ENCODE results near the gene MSMO1. TPM values are rescaled to one million over a fixed set of nuclear protein-coding genes. Genes with fewer than 3 reads are reported as not detected.
"Not testable (repeated sequence)": the region's sequence is repeated elsewhere in the genome, so short reads cannot be mapped to it uniquely, and the experiment has no call there.

Gene MSMO1
- 100 to 1,000 TPM in 6 of 8 experiments, 10 to 100 TPM in 2; 51.0 to 211 (median 127) TPM for total RNA-seq

- in situ Hi-C loops (cut with MboI; ENCODE audit: low pct_unique_long_range_greater_than_20kb in 2 of 9, low sequenced_read_pairs in 9 of 9, unreplicated experiment in 9 of 9) = loop anchor here in 2 of 9 experiments (25.0 kb wide), 1 partner anchor 190 kb away; no protein-coding TSS in a partner anchor
- peaks cover 11 to 27% of the 10 kb centered on the region in 2 donors for H3K4me1 ChIP-seq (replicated peaks in 1 of 2)
- peak; percentile 92 to 96 (median 95) for ATAC-seq (replicated peaks in 6 of 8)
- WGBS, 10 experiments = 0 to 4% (median 0%) methylated on average over 3 to 29 of the region's 76 CpGs; no CpG with 5 or more reads in 1 of the 10 experiments
- peak within 1 kb of the TSS; percentile 70 to 74 for H3K27ac ChIP-seq
- H3K4me3 ChIP-seq = peak within 1 kb of the TSS; percentile 77 to 93 (median 79)
Observed at GRCh38 chr4:165327211-165328100, at the start of gene MSMO1. Gene MSMO1, plus strand, starts transcription at chr4:165327669. Its CDS starts 5,702 bp downstream, at chr4:165333371.

DNA sequence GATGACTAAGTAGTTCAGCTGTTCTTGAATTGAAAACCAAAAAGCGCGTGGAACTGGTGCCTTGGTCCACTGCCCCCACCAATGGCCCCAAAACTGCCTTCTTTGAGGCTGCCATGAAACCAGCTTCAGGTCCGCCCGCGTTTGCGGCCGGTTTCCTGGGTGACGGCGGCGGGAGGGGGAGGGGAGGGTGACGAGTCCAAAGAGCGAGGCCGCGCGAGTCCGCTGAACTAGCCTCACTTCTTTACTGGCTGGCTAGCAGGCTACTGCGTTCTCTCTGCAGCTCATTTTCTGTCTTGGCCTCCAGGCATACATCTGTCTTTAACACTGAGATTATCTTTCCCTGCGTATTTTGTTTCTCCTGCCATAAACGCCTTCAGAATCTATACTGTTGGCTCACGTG lies 47.9 kb upstream of the MSMO1 start:
- in situ Hi-C loops (cut with MboI; ENCODE audit: low pct_unique_long_range_greater_than_20kb in 2 of 9, low sequenced_read_pairs in 9 of 9, unreplicated experiment in 9 of 9); ATAC-seq (replicated peaks in 6 of 8); H3K4me1 ChIP-seq (replicated peaks in 1 of 2); H3K27ac ChIP-seq; H3K4me3 ChIP-seq: not testable (repeated sequence)
- WGBS, 10 experiments = 100% methylated on average over 3 of the region's 20 CpGs; no CpG with 5 or more reads in 9 of the 10 experiments

DNA sequence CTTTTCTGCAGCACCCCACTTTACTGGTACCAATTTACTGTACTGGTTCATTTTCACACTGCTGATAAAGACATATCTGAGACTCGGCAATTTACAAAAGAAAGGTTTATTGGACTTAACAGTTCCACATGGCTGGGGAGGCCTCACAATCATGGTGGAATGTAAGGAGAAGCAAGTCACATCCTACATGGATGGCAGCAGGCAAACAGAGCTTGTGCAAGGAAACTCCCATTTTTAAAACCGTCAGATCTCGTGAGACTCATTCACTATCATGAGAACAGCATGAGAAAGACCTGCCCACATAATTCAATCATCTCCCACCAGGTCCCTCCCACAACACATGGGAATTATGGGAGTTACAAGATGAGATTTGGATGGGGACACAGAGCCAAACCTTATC lies 42.8 kb upstream of the MSMO1 start:
- H3K27ac ChIP-seq; ATAC-seq (replicated peaks in 6 of 8); H3K4me1 ChIP-seq (replicated peaks in 1 of 2); in situ Hi-C loops (cut with MboI; ENCODE audit: low pct_unique_long_range_greater_than_20kb in 2 of 9, low sequenced_read_pairs in 9 of 9, unreplicated experiment in 9 of 9); H3K4me3 ChIP-seq: not testable (repeated sequence)
- WGBS, 10 experiments = 80 to 100% (median 100%) methylated on average over 1 to 2 of the region's 3 CpGs; no CpG with 5 or more reads in 2 of the 10 experiments

DNA sequence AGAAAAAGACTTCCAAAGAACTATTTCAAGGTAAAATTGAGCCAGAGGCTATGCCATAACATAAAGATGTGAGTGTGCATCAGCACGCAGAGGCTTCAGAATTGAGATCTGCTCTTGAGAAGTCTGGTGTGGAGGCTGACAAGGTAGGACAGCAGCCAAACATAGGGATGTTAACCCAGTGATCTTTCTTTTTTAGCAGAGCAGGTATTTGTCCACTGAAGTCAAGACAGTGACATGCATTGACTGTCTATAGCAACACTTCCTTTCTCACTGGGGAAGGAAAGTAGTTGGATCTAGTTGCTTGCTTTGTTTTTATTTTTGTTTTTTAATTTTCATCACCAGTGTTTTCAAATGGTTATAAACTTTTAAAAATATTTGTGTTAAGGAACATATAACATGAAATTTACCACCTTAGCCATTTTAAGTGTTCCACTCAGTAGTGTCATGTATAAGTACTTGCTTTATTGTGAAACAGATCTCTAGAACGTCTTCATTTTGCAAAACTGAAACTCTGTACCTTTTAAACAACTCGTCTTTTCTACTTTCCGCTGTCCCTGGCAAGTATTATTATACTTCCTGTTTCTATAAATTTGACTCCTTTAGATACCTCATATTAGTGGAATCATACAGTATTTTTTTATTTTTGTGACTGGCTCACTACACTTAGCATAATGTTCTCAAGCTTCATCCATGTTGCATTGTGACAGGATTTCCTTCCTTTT lies 40.7 kb upstream of the MSMO1 start:
- WGBS, 10 experiments = 79 to 100% (median 95%) methylated on average over 1 to 4 of the region's 4 CpGs; no CpG with 5 or more reads in 1 of the 10 experiments
- in situ Hi-C loops (cut with MboI; ENCODE audit: low pct_unique_long_range_greater_than_20kb in 2 of 9, low sequenced_read_pairs in 9 of 9, unreplicated experiment in 9 of 9); H3K27ac ChIP-seq; H3K4me3 ChIP-seq; H3K4me1 ChIP-seq (replicated peaks in 1 of 2); ATAC-seq (replicated peaks in 6 of 8): not testable (repeated sequence)

GRCh38 chr4:165288226-165288625 lies 39.2 kb upstream of the MSMO1 start:
- no peak overlapping the region for H3K4me3 ChIP-seq
- H3K27ac ChIP-seq = no peak overlapping the region
- no peak for ATAC-seq (replicated peaks in 6 of 8)
- H3K4me1 ChIP-seq (replicated peaks in 1 of 2) = no peaks in the 10 kb centered on the region
- WGBS, 10 experiments = 70 to 100% (median 90%) methylated on average over 1 to 3 of the region's 3 CpGs
- in situ Hi-C loops (cut with MboI; ENCODE audit: low pct_unique_long_range_greater_than_20kb in 2 of 9, low sequenced_read_pairs in 9 of 9, unreplicated experiment in 9 of 9) = no loop called here

- Histone ChIP-seq H3K4me3 (no peak overlapping the region), H3K4me1 (replicated peaks in 1 of 2) (no peaks in the 10 kb centered on the region), H3K27ac (no peak overlapping the region)
- ATAC-seq (replicated peaks in 6 of 8) = peak in 2 of 8 experiments; percentile 21 to 37
- in situ Hi-C loops (cut with MboI; ENCODE audit: low pct_unique_long_range_greater_than_20kb in 2 of 9, low sequenced_read_pairs in 9 of 9, unreplicated experiment in 9 of 9) = no loop called here
Observed at GRCh38 chr4:165288639-165289422, 38.6 kb upstream of the MSMO1 start.

DNA sequence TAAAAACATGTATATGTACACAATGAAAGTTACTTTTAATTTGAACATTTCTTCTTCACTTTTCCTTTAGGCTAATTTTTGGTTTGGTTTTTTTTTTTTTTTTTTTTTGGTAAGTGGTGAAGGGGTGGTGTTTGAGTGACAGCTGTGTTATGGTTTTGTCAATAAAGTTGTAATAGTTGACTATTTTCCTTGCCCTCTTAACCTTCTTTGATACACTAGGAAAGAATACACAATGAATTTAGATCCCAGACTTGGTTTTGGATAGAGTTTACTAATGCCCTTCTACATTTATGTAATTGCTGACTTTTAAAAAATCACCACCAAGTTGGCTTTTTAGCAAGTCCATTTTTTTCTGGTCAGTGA lies 38.1 kb upstream of the MSMO1 start:
- ATAC-seq (replicated peaks in 6 of 8) = no peak
- no peak overlapping the region for H3K27ac ChIP-seq
- no peaks in the 10 kb centered on the region for H3K4me1 ChIP-seq (replicated peaks in 1 of 2)
- in situ Hi-C loops (cut with MboI; ENCODE audit: low pct_unique_long_range_greater_than_20kb in 2 of 9, low sequenced_read_pairs in 9 of 9, unreplicated experiment in 9 of 9) = no loop called here
- no peak overlapping the region for H3K4me3 ChIP-seq

GRCh38 chr4:165293061-165293460 lies 34.4 kb upstream of the MSMO1 start:
- no peak for ATAC-seq (replicated peaks in 6 of 8)
- Histone ChIP-seq H3K4me3 (no peak overlapping the region), H3K27ac (no peak overlapping the region), H3K4me1 (replicated peaks in 1 of 2) (no peaks in the 10 kb centered on the region)
- WGBS, 10 experiments = 88 to 98% (median 93%) methylated on average over 1 to 6 of the region's 6 CpGs; no CpG with 5 or more reads in 1 of the 10 experiments
- in situ Hi-C loops (cut with MboI; ENCODE audit: low pct_unique_long_range_greater_than_20kb in 2 of 9, low sequenced_read_pairs in 9 of 9, unreplicated experiment in 9 of 9) = no loop called here

GRCh38 chr4:165293927-165294649 lies 33.4 kb upstream of the MSMO1 start:
- Histone ChIP-seq H3K4me3 (no peak overlapping the region), H3K4me1 (replicated peaks in 1 of 2) (no peaks in the 10 kb centered on the region), H3K27ac (no peak overlapping the region)
- in situ Hi-C loops (cut with MboI; ENCODE audit: low pct_unique_long_range_greater_than_20kb in 2 of 9, low sequenced_read_pairs in 9 of 9, unreplicated experiment in 9 of 9) = no loop called here
- no peak for ATAC-seq (replicated peaks in 6 of 8)
- 49 to 100% (median 87%) methylated on average over 1 to 2 of the region's 2 CpGs; no CpG with 5 or more reads in 1 of the 10 experiments for WGBS, 10 experiments

DNA sequence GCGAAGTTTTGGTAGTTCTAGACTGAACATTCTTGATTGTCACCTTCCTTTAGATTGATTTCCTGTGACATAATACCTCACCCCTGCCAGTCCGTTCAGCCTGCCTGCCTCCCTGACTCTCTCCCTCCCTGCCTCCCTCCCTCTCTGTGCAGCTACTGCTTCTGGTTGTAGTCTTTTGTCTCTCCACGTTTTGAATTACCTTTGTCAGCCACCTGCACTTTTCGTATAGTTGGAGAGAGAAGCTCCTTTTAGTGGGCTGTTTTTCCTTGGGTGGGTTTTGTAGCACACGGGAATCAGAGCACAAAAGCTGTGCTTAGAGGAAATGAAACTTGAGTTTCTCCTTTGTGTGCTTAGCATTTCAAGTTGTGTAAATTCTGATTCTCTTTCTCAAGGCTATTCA lies 32.6 kb upstream of the MSMO1 start:
- in situ Hi-C loops (cut with MboI; ENCODE audit: low pct_unique_long_range_greater_than_20kb in 2 of 9, low sequenced_read_pairs in 9 of 9, unreplicated experiment in 9 of 9) = no loop called here
- peak in 1 of 8 experiments; percentile 38 for ATAC-seq (replicated peaks in 6 of 8)
- Histone ChIP-seq H3K4me3 (no peak overlapping the region), H3K4me1 (replicated peaks in 1 of 2) (no peaks in the 10 kb centered on the region), H3K27ac (no peak overlapping the region)
- 30 to 100% (median 56%) methylated on average over 1 to 5 of the region's 5 CpGs; no CpG with 5 or more reads in 2 of the 10 experiments for WGBS, 10 experiments

GRCh38 chr4:165297626-165298025 lies 29.8 kb upstream of the MSMO1 start:
- WGBS, 10 experiments = 82 to 100% (median 100%) methylated on average over 1 to 4 of the region's 8 CpGs; no CpG with 5 or more reads in 3 of the 10 experiments
- H3K27ac ChIP-seq = no peak overlapping the region
- no peak overlapping the region for H3K4me3 ChIP-seq
- H3K4me1 ChIP-seq (replicated peaks in 1 of 2) = no peaks in the 10 kb centered on the region
- in situ Hi-C loops (cut with MboI; ENCODE audit: low pct_unique_long_range_greater_than_20kb in 2 of 9, low sequenced_read_pairs in 9 of 9, unreplicated experiment in 9 of 9) = no loop called here
- ATAC-seq (replicated peaks in 6 of 8) = no peak

GRCh38 chr4:165299399-165300060 lies 27.9 kb upstream of the MSMO1 start:
- in situ Hi-C loops (cut with MboI; ENCODE audit: low pct_unique_long_range_greater_than_20kb in 2 of 9, low sequenced_read_pairs in 9 of 9, unreplicated experiment in 9 of 9) = no loop called here
- WGBS, 10 experiments = 82 to 100% (median 95%) methylated on average over 1 to 5 of the region's 5 CpGs; no CpG with 5 or more reads in 1 of the 10 experiments
- Histone ChIP-seq H3K27ac (no peak overlapping the region), H3K4me1 (replicated peaks in 1 of 2) (no peaks in the 10 kb centered on the region), H3K4me3 (no peak overlapping the region)
- ATAC-seq (replicated peaks in 6 of 8) = peak in 2 of 8 experiments; percentile 60 to 70
